SKM-1 treated with dmso at 0.1 percent for 144 hours (cell line): ENCODE measurements around the gene CLSTN2.

Experiments
- DNase-seq: peaks from one replicate; lab custom pipeline; 2025; ENCODE audit not compliant: unreplicated experiment; lab: John Stamatoyannopoulos, UW

CLSTN2 gene

DNA sequence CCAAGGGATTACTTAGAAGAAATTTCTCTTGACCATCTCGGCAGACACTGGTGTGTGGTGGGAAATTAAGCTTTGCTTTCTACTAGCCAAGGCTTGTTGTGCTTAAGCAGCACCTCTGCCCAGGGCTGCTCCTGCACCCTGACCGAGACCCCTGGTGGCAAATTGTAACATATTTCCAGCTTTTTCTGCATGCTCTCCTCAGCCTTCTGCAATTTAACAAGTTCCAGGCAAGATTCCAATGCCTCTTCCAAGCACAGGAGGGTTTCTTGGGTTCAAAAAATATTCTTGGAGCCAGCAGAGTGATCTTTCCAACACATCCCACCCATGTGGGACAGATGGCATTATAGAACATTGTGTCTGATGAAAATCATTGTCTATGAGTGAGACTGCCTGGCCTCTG is 210.5 kb downstream of the CLSTN2 start:
- DNase-seq = no peak

DNA sequence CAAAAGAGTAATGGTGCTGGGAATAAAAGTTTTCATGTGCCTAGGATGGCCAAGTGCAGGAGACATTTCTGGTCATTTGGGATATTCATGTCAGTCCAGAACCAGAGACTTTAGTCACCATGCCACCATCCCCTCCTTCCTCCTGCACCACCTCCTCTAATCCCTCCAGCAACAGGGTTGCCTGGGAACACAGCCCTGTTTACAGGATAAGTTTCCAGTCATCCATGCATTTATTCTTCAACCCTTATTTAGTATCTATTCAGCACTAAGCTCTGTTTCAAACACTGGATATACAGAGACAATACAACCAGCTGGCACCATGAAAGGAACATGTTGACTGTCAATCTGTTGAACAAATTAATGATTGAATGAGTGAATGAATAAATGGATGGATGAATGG is 211.7 kb downstream of the CLSTN2 start:
- no peak for DNase-seq

DNA sequence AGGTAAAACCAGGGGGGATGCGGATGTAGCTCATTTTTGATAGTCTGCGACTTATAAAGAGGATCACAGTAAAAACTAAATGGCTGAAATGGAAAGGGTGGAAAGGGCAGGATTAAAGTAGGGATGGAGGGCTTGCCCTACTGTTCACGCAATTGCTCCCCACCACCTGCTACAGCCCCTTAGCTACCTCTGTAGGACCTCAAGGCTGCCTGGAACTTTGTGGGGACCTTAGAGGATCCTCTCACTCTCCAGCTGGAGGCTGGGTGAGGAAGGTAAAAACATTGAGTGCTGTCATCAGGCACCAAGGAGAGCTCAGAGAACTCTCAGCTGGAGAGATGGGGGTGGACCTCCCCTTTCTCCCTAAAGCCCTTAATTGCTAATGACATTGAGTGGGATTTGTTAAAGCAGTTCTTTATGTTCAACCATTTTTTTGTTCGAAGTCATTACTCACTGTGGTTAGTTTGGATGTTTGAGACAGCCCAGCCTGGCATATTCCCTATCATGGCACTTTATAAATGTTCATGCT is 213.0 kb downstream of the CLSTN2 start:
- DNase-seq = no peak

- DNase-seq = no peak
These were observed 213.9 kb downstream of the CLSTN2 start for GRCh38 chr3:140148824-140149390.

DNA sequence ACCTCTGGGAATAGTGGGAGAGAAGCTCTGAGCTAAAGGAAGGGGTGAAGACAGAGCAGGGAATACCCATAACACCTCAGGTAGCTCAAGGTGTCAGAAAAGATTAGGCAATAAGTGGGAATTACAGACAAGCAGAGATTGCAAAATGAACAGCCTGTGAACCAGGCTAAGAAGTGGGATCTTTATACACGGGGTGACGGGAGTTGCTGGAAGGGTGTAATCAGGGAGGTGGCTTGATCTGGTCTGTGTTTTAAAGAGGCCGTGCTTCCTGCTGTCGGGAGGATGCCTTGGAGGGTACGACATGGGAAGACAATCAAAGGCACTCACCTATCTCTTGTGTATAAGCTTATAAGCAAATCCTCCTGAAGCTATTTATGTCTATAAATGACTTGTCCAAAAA is 216.3 kb downstream of the CLSTN2 start:
- no peak for DNase-seq

DNA sequence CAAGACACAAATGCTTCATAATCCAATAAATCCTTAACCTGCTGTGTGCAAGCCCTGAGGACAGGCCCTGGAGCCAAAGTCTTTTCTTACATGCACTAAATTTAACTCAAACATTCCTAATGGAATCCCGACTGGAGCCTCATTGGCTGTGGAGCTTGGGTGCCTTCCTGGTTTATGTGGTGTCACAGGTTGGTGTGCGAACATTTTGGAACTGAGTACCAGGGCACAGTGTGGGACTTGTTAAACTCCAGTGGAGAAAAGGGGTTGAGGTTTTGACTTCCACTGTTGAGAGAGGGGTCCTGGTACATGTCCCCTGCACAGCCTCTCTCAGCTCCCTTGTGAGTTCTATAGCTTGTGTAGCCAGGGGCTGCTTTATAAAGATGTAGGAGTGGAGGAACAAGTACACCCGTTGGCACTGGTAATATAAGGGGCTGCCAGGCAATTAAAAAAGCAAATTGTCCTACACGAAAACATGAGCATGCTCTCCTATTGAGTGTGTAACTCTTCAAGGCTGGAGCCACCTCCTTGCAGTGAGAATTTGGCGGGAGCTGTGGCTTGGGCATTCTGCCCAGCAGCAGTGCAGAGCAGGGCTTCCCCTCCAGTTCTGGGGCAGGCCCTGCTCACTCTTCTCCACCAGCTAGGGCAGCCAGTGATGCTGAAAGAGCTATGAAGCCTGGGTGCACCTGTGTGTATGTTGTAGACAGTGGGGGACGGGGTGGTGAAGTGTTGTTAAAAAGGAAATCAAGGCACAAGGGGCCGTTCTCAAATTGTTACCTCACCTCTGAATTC is 218.1 kb downstream of the CLSTN2 start:
- DNase-seq = no peak

DNA sequence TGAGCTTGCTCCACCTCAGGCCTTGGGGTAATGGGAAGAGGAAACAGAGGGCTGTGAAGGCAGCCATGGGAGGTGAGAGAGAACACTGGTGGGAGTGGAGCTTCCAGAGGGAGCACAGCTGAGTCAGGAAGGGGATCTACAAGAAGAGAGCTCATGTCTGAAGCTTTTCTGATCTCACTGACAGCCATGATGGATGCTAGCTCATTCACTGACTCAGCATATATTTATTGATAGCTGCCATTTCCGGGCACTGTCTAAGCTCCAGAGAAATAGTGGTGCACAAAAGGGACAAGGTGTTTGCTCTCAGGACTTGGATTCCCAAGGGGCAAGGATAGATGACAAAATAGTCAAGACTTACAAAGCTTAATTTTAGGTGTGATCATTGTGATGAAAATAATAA is 218.8 kb downstream of the CLSTN2 start:
- no peak for DNase-seq

DNA sequence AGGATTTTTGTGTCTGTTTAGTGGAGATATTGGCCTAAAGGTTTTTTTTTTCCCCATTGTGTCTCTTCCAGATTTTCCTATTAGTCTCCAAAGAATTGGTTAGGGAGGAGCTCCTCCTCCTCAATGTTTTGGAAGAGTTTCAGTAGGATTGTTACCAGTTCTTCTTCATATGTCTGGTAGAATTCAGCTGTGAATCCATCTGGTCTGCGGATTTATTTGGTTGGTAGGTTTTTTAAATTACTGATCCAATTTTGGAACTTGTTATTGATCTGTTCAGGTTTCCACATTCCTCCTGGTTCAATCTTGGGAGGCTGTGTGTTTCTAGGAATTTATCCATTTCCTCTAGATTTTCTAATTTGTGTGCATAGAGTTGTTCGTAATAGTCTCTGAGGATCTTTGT is 222.2 kb downstream of the CLSTN2 start:
- no peak for DNase-seq

DNA sequence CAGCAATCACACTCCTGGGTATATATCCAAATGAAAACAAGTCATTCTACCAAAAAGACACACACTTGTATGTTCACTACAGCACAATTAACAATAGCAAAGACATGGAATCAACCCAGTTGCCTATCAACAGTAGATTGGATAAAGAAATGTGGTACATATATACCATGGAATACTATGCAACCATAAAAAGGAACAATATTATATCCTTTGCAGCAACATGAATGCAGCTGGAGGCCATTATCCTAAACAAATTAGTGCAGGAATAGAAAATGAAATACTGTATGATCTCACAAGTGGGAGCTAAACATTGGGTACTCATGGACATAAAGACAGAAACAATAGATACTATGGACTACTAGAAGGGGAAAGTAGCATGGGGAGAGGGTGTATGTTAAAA is 224.7 kb downstream of the CLSTN2 start:
- DNase-seq = no peak

- DNase-seq = no peak
These were observed 225.6 kb downstream of the CLSTN2 start for GRCh38 chr3:140160553-140160952.

GRCh38 chr3:140162551-140162950 is 227.6 kb downstream of the CLSTN2 start:
- DNase-seq = no peak

DNA sequence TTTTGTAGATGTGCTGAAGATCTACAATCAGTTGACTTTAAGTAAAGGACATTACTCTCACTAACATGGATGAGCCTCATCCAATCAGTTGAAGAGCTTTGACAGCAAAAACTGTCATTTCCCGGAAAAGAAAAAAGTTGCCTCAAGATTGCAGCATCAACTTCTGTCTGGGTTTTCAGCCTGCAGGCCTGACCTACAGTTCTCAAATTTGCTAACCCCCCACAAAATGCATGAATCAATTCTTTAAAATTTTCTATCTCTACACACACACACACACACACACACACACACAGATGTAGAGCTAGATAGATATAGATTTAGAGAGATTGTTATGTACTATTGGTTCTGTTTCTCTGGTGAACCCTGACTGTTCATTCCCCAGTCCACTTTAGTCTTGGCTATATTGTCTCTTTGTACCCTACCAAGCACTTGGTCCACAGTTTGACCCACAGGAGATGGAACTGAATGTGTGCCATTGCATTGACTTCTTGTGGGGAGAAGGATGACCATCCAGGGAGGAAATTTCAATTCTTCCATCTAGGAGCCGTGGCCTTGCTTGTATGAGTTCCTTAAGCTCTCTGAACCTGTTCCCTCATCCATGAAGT is 228.3 kb downstream of the CLSTN2 start:
- DNase-seq = no peak

GRCh38 chr3:140164156-140164555 is 229.2 kb downstream of the CLSTN2 start:
- DNase-seq = no peak

DNA sequence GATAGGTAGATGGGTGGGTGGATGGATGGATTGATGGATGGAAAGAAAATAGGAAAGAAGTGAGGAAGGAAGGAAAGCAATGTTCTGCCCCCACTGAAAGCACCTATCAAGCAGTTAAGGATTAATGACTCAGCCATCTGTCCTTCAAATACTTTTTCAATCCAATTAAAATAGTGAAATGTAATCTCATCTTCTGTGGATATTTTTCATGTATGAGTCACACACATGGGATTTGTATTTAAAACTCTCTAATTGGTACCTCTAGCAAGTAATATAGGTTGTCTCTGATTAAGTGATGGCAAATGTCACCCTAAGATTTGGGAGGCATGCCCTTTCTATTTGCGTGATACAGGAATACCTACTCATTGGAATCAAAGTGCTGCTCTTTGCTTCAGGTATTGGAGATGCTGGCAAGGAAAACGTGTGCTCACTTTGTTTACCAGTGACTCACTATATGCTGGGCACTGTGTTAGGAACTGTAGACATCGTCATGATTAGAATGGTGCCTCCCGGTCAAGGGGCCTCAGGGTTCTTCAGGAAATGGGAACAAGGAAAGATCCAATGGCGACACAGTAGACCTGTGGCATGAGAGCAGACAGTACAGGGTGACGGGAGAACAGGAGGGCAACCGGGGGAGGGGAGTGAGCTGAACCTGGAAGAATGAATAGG is 230.1 kb downstream of the CLSTN2 start:
- no peak for DNase-seq

DNA sequence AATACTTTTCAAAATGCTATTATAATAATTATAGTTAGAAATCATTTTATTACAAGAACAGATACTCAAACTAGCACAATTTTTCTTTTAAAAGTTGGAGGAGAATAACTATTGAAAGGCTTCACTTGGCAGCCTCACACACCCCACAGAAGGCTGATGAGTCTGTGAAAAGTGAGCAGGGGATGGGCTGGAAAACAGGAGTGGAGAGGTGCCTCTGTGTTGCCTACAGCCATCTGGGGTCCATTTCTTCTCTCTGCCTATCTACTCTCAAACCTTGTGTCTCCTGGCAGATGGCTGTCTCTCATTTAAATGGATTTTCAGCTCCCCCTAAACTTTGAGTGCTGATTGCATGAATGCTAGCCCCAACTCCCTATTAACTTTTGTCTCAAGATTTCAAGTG is 230.8 kb downstream of the CLSTN2 start:
- no peak for DNase-seq

DNA sequence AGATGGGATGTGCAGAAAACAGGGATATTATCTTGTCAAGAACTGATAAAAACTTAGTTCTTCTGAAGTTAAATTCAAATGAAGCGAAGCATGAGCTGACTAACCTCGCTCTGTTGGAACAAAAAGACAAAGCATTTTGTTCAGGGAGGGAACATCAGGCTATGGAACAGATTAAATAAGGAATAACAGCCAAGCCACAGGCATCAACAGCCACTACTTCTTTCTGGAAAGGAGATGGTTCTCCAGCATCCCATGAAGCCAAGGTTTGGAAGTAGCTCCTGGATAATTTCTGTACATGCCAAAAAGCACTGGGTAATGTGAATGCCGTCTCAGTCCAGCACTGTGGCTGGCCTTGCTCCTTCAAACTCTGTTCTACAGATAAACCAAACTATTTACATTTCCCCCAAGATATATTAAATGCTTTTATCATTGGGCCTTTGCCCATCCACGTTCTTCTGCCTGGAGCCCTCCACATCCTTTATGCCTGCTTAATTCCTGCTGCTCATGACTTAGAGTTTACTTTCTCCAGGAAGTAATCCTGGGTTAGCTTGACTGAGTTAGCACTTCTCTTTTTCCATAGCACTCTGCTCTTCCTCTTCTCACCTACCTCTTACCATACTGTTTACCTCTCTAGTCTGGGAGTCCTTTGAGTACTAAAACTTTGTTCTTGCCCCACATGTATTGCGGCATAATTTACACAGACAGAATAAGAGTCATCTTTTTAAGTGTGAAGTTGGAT is 232.0 kb downstream of the CLSTN2 start:
- DNase-seq = no peak

DNA sequence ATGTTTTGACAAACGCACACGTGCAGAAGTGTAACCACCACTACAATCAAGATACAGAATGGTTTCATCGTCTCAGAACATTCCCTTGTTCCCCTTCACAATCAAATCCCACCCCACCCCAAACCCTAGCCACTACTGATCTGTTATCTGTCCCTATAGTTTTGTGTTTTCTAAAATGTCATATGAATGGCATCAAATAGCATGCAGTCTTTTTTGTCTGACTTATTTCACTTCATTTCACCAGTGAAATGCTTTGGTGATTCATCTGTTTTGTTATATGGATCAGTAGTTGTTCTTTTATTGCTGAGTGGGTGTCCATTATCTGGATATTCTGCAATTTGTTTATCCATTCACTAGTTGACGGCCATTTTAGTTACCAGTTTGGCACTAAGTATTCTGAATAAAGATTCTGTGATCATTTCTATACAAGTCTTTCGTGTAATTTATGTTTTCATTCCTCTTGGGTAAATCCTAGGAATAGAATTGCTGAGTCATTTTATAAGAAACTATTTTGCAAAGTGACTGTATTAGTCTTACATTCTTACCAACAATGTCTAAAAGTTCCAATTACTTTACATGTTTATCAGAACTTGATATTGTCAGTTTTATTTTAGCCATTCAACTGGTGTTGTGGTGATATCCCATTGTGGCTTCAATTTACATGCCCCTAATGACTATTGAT is 232.8 kb downstream of the CLSTN2 start:
- no peak for DNase-seq

- no peak for DNase-seq
These were observed 235.6 kb downstream of the CLSTN2 start for GRCh38 chr3:140170612-140171011.

DNA sequence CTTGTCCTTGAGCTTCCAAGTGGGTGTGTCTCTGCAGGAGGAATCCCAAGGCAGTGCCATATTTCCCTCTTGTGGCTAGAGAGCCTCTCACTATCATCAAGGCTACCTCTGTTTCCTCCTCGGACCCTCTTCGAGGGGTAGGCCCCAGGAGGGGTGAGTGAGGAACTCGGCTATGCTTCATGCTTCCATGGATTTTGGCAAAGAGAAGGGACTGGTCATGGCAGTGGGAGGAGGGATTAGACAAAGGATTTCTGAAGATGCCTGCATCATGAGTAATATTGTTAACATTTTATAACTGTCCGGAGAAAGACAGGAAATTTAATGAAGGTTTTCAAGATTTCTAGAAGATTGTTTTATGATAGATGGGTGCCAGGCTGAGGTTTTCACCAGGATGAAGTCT is 241.5 kb downstream of the CLSTN2 start:
- no peak for DNase-seq

GRCh38 chr3:140177943-140178342 is 243.0 kb downstream of the CLSTN2 start:
- DNase-seq = no peak

GRCh38 chr3:140178482-140178881 is 243.5 kb downstream of the CLSTN2 start:
- no peak for DNase-seq
